GM12865 (cell line): ENCODE data around the gene TPRA1.
"Not testable (repeated sequence)": the region's sequence is repeated elsewhere in the genome, so short reads cannot be mapped to it uniquely, and the experiment has no call there.

ENCODE experiments used
- DNase-seq: peaks from one replicate; pipeline ENCODE4 v3.0.0; 2010; ENCODE audit warnings: low read depth
- H3K4me3 ChIP-seq: 2 replicates; pipeline ENCODE4 v1.5.1; 2011; ENCODE audit warnings: mild to moderate bottlenecking, low read depth, low read length, control low read depth
- CTCF ChIP-seq: IDR thresholded peaks from 2 replicates; pipeline ENCODE4 v1.5.1; 2011; ENCODE audit warnings: low read length, control low read depth, low read depth, inconsistent platforms; ENCODE audit not compliant: insufficient read depth; ENCODE audit errors: missing control alignments

TPRA1 gene

GRCh38 chr3:127534161-127534451, 56.4 kb downstream of the TPRA1 start:
- H3K4me3 ChIP-seq, result no peak overlapping the region
- TF ChIP-seq CTCF, result no peak
- no peak for DNase-seq

DNA sequence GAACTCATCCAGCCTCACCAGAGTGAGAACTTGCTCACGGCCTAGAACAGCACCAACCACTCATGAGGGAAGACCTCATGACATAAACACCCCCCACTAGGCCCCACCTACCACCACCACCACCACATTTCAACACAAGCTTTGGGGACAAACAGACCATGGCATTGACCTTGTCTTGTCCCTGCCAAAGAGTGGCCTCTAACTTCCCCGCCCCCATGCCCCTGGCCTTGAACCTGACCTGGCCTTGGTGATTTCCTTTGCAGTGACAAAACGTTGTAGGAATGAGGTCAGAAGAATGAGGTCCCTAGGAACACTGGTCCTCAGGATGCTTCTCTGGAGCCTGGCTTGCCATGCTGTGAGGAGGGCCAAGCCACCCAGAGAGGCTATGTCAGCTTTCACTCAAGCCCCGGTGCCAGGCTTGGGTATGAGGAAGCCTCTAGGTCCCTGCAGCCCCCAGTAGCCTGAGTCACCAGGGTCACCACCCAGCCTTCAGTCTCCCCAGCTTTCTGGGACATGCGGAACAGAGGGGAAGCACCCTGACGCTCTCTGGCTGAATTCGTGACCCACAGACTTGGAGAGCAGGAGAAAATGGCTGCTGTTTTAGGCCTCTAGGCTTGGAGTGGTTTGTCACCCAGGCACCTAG, 57.9 kb downstream of the TPRA1 start:
- no peak overlapping the region for H3K4me3 ChIP-seq
- no peak for DNase-seq
- TF ChIP-seq CTCF, result no peak

GRCh38 chr3:127531821-127532220, 58.7 kb downstream of the TPRA1 start:
- DNase-seq, result no peak
- H3K4me3 ChIP-seq, result no peak overlapping the region
- no peak for TF ChIP-seq CTCF

DNA sequence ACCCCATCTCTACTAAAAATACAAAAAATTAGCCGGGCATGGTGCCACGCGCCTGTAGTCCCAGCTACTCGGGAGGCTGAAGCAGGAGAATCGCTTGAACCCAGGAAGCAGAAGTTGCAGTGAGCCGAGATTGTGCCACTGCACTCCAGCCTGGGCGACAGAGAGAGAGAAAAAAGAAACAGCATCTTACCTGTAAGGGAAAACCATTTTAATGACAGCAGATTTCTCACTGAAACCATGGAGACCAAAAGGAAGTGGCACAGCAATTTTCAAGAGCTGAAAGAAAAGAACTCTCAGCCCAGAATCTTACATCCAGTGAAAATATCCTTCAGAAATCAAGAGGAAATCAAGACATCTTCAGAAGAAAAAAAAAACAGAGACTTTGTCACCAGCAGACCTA, 59.7 kb downstream of the TPRA1 start:
- not testable (repeated sequence) for H3K4me3 ChIP-seq, DNase-seq

DNA sequence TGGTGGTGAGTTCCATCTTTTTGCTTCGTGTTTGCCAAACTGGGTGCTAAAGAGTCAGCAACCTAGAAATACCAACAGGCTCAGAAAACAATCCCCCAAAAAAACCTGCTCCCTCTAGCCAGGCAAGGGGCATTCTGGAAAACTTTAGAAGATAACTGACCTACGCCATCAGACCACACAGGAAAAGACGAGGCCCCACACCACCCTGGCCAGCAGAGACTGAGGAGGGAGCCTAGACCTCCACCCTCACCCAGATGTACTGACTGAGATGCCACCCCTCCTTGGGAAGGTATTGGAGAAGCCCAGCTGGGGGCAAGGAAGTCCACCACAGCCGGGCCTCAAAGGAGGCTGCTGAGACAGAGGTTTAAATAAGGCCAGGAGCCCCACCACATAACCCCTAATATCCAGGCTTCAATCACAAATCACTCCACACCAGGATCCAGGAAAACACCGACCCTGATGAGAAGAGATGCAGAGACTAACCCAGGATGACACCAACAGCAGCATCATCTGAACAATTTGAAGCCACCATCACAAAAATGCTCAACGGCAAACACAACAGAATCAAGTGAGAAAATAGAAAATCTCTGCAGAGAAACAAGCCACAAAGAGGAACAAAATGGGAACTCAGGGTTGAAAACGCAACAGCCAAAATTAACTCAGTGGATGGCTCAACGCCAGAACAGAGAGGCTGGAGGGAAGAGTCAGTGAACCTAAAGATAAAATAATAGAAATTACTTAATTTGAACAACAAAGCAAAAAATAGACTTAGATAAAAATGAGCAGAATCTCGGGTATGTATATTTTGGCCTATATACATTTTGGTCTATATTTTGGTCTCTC, 61.0 kb downstream of the TPRA1 start:
- no peak for TF ChIP-seq CTCF
- H3K4me3 ChIP-seq, result no peak overlapping the region
- DNase-seq, result no peak

DNA sequence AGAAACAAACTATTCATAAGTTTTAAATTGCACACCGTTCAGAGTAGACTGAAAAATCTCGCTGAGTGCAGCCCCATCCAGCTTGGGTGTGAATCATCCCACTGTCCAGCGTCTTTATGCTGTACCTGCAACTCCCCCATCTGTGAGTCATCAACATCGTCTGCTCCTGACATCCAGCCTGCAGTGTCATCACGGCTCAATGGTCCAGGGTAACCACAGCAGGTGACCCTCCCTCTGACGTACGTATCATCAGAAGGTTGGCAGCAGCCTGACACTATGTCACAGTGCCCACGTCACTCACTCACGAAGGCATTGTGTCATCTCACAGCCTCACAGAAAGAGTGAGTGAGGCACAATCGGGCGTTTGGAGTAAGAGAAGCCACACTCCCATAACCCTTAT, 65.2 kb downstream of the TPRA1 start:
- DNase-seq, result no peak
- H3K4me3 ChIP-seq, result no peak overlapping the region
- no peak for TF ChIP-seq CTCF

DNA sequence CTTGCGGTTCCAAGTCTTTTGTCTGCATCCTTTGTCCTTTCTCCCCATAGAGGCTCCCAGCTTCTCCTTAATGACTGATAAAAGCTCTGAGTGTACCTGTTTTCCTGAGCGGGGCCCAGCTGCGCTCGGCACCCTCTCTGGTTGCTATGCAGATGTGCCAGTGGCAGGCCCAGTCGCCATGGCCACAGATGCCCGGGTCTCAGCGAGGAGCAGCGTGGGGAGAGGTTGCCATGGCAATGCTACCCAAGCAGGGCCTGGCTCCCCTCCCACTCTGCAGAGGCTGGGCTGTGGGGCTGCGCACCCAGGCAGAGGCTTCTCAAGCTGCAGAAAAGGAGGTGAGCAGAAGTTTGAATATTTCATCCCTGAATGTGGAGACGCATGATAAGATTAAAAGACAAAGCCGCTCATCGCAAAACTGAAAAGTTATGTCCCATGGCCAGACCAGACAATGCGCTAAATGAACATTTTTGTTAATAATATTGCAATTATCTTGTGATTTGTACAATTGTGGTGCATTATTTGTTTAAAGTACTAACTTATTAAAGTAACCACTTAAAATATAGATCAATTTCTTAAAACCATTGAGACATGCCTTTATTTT, 66.1 kb downstream of the TPRA1 start:
- no peak for DNase-seq
- no peak for TF ChIP-seq CTCF
- H3K4me3 ChIP-seq, result no peak overlapping the region
